SK-N-SH treated with all-trans-retinoic acid at 6 μM for 48 hours (cell line): Measurements from ENCODE around the gene DYNC1H1.
A peak's percentile ranks its signal among the peaks of the same experiment; 100 is the strongest.
"Not testable (repeated sequence)": the region's sequence is repeated elsewhere in the genome, so short reads cannot be mapped to it uniquely, and the experiment has no call there.

Experiments used
- ATAC-seq: fragments of 200-7000 bp; cut with Tn5 transposase; 3 replicates; pipeline ENCODE4 v1.9.1; 2020; ENCODE audit warnings: mild to moderate bottlenecking, moderate library complexity
- ARNTL ChIP-seq: fragments of 450-650 bp; formaldehyde crosslinking; IDR thresholded peaks from 2 replicates; pipeline ENCODE4 v1.5.0; 2020; ENCODE audit warnings: low read depth, mild to moderate bottlenecking, moderate library complexity, borderline replicate concordance
- BACH2 ChIP-seq: fragments of 250-450 bp; sonication (Bioruptor Pico); IDR thresholded peaks from 2 replicates; pipeline ENCODE4 v1.9.0; 2021; ENCODE audit warnings: mild to moderate bottlenecking, borderline replicate concordance
- ESRRG ChIP-seq: fragments of 250-450 bp; sonication (Bioruptor Pico); IDR thresholded peaks from 2 replicates; pipeline ENCODE4 v1.6.1; 2021; ENCODE audit warnings: mild to moderate bottlenecking
- GLIS3 ChIP-seq: fragments of 250-450 bp; sonication (Bioruptor Pico); IDR thresholded peaks from 2 replicates; pipeline ENCODE4 v1.5.0; 2020; ENCODE audit warnings: mild to moderate bottlenecking, moderate library complexity
- OSR1 ChIP-seq: fragments of 250-450 bp; sonication (Bioruptor Pico); IDR thresholded peaks from 2 replicates; pipeline ENCODE4 v1.8.0; 2022; ENCODE audit warnings: moderate library complexity, mild to moderate bottlenecking, inconsistent platforms
- POU6F1 ChIP-seq: fragments of 250-450 bp; sonication (Bioruptor Pico); IDR thresholded peaks from 2 replicates; pipeline ENCODE4 v1.8.0; 2021; ENCODE audit warnings: low read depth, mild to moderate bottlenecking, moderate library complexity, borderline replicate concordance
- RARB ChIP-seq: fragments of 250-450 bp; sonication (Bioruptor Pico); IDR thresholded peaks from 2 replicates; pipeline ENCODE4 v1.8.0; 2021; ENCODE audit warnings: mild to moderate bottlenecking, moderate library complexity
- SNAI2 ChIP-seq: fragments of 250-450 bp; sonication (Bioruptor Pico); IDR thresholded peaks from 2 replicates; pipeline ENCODE4 v1.5.0; 2020; ENCODE audit warnings: mild to moderate bottlenecking, moderate library complexity
- TCF4 ChIP-seq: fragments of 250-450 bp; sonication (Bioruptor Pico); IDR thresholded peaks from 2 replicates; pipeline ENCODE4 v1.8.0; 2021; ENCODE audit warnings: mild to moderate bottlenecking, moderate library complexity, borderline replicate concordance
- TOX ChIP-seq: fragments of 250-450 bp; sonication (Bioruptor Pico); IDR thresholded peaks from 2 replicates; pipeline ENCODE4 v1.8.0; 2021; ENCODE audit warnings: mild to moderate bottlenecking, moderate library complexity, borderline replicate concordance
- ZC3H10 ChIP-seq: fragments of 250-450 bp; sonication (Bioruptor Pico); IDR thresholded peaks from 2 replicates; pipeline ENCODE4 v1.5.1; 2021; ENCODE audit warnings: mild to moderate bottlenecking, moderate library complexity
- ZFP3 ChIP-seq: fragments of 250-450 bp; sonication (Bioruptor Pico); IDR thresholded peaks from 2 replicates; pipeline ENCODE4 v1.5.0; 2020; ENCODE audit warnings: mild to moderate bottlenecking, moderate library complexity
- ZNF565 ChIP-seq: fragments of 450-650 bp; formaldehyde crosslinking; conservative IDR thresholded peaks from 2 replicates; pipeline ENCODE4 v1.5.0; 2020; ENCODE audit warnings: low read depth, mild to moderate bottlenecking, moderate library complexity
- TF ChIP-seq, protein P1 (sequence below): fragments of 250-450 bp; sonication (Bioruptor Pico); IDR thresholded peaks from 2 replicates; pipeline ENCODE4 v1.5.0; 2020; ENCODE audit warnings: mild to moderate bottlenecking, moderate library complexity
- TF ChIP-seq, protein P2 (sequence below): fragments of 250-450 bp; sonication (Bioruptor Pico); IDR thresholded peaks from 2 replicates; pipeline ENCODE4 v1.5.1; 2021; ENCODE audit warnings: mild to moderate bottlenecking, moderate library complexity
- TF ChIP-seq, protein P3 (sequence below): fragments of 250-450 bp; sonication (Bioruptor Pico); IDR thresholded peaks from 2 replicates; pipeline ENCODE4 v1.8.0; 2020; ENCODE audit warnings: mild to moderate bottlenecking, moderate library complexity, borderline replicate concordance
- TF ChIP-seq, protein P4 (sequence below): fragments of 250-450 bp; sonication (Bioruptor Pico); IDR thresholded peaks from 2 replicates; pipeline ENCODE4 v1.5.1; 2020; ENCODE audit warnings: low read depth, mild to moderate bottlenecking, moderate library complexity

DYNC1H1 gene

GRCh38 chr14:101968186-101968585, 3.8 kb downstream of the DYNC1H1 start:
- no peak for TF ChIP-seq BACH2 (CRISPR knock-in tag)
- TF ChIP-seq RARB (CRISPR knock-in tag) = no peak
- TF ChIP-seq SNAI2 = no peak
- TF ChIP-seq ZNF565 (CRISPR knock-in tag) = no peak
- no peak for TF ChIP-seq ZFP3 (CRISPR knock-in tag)
- TF ChIP-seq, protein P1, sequence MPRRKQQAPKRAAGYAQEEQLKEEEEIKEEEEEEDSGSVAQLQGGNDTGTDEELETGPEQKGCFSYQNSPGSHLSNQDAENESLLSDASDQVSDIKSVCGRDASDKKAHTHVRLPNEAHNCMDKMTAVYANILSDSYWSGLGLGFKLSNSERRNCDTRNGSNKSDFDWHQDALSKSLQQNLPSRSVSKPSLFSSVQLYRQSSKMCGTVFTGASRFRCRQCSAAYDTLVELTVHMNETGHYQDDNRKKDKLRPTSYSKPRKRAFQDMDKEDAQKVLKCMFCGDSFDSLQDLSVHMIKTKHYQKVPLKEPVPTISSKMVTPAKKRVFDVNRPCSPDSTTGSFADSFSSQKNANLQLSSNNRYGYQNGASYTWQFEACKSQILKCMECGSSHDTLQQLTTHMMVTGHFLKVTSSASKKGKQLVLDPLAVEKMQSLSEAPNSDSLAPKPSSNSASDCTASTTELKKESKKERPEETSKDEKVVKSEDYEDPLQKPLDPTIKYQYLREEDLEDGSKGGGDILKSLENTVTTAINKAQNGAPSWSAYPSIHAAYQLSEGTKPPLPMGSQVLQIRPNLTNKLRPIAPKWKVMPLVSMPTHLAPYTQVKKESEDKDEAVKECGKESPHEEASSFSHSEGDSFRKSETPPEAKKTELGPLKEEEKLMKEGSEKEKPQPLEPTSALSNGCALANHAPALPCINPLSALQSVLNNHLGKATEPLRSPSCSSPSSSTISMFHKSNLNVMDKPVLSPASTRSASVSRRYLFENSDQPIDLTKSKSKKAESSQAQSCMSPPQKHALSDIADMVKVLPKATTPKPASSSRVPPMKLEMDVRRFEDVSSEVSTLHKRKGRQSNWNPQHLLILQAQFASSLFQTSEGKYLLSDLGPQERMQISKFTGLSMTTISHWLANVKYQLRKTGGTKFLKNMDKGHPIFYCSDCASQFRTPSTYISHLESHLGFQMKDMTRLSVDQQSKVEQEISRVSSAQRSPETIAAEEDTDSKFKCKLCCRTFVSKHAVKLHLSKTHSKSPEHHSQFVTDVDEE (CRISPR knock-in tag) = no peak
- TF ChIP-seq, all 23 proteins: peak for 0
- ATAC-seq = no peak

DNA sequence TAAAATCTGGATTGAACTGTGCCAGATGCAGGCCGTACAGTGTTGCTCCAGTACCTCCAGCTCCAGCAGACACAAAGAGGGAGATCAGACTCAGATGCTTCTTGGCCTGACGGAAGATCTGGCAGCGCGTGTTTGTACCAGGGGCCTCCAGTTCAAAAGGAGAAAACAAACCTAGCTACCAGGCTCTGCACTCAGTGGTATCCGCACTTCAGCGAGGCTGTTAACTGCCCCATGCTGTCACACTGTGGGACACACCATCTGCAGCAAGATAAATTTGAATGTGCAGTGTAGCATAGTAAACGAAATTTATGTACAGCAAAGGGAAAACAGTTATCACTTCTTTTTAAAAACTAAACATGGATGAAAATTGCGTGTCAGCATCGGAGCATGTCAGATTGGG, 5.1 kb downstream of the DYNC1H1 start:
- ATAC-seq = no peak
- TF ChIP-seq GLIS3 (no peak), ZC3H10 (CRISPR knock-in tag) (no peak), SNAI2 (no peak), TCF4 (CRISPR knock-in tag) (no peak), POU6F1 (CRISPR knock-in tag) (no peak), ARNTL (CRISPR knock-in tag) (no peak)
- TF ChIP-seq, protein P2, sequence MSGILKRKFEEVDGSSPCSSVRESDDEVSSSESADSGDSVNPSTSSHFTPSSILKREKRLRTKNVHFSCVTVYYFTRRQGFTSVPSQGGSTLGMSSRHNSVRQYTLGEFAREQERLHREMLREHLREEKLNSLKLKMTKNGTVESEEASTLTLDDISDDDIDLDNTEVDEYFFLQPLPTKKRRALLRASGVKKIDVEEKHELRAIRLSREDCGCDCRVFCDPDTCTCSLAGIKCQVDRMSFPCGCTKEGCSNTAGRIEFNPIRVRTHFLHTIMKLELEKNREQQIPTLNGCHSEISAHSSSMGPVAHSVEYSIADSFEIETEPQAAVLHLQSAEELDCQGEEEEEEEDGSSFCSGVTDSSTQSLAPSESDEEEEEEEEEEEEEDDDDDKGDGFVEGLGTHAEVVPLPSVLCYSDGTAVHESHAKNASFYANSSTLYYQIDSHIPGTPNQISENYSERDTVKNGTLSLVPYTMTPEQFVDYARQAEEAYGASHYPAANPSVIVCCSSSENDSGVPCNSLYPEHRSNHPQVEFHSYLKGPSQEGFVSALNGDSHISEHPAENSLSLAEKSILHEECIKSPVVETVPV (CRISPR knock-in tag) = no peak

DNA sequence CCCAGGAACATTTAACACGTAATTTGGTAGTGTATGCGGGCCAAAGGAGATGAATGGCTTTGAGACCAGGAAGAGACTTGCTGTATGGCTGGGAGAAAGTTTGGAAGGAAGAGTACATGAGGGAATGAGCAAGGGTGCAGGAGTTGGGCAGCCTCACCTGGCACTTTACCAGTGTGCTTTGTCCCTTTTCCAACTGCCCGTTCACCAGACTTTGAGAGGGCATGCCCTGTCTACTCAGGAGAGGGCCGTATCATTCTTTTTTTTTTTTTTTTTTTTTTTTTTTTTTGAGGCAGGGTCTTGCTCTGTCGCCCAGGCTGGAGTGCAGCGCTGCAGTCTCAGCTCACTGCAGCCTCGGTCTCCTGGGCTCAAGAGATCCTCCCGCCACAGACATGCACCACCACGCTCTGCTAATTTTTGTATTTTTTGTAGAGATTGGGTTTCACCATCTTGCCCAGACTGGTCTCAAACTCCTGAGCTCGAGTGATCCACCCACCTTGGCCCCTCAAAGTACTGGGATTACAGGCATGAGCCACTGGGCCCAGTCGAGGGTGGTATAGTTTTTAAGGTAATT, 6.5 kb downstream of the DYNC1H1 start:
- ATAC-seq = no peak

DNA sequence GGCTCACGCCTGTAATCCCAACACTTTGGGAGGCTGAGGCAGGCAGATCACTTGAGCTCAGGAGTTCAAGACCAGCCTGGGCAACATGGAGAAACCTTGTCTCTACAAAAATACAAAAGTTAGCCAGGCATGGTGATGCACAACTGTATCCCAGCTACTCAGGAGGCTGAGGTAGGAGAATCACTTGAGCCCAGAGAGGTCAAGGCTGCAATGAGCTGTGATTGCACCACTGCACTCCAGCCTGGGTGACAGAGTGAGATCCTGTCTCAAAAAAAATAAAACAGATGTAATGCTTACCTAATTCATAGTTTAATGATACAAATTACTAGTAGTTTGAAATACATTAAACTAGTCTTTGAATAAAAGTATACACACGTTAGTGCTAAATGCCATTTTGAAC, 7.1 kb downstream of the DYNC1H1 start:
- ATAC-seq = not testable (repeated sequence)

More for the DNA sequence above, 6.5 kb downstream of the DYNC1H1 start:
- TF ChIP-seq ESRRG (CRISPR knock-in tag) (no peak), TOX (CRISPR knock-in tag) (no peak)

- peak; percentile 100 for ATAC-seq
- no peak for TF ChIP-seq OSR1 (CRISPR knock-in tag)
- TF ChIP-seq, protein P3, sequence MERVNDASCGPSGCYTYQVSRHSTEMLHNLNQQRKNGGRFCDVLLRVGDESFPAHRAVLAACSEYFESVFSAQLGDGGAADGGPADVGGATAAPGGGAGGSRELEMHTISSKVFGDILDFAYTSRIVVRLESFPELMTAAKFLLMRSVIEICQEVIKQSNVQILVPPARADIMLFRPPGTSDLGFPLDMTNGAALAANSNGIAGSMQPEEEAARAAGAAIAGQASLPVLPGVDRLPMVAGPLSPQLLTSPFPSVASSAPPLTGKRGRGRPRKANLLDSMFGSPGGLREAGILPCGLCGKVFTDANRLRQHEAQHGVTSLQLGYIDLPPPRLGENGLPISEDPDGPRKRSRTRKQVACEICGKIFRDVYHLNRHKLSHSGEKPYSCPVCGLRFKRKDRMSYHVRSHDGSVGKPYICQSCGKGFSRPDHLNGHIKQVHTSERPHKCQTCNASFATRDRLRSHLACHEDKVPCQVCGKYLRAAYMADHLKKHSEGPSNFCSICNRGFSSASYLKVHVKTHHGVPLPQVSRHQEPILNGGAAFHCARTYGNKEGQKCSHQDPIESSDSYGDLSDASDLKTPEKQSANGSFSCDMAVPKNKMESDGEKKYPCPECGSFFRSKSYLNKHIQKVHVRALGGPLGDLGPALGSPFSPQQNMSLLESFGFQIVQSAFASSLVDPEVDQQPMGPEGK (CRISPR knock-in tag) = peak; percentile 61; the same call in 1 of the 2 replicates
- TF ChIP-seq ZFP3 (CRISPR knock-in tag) = no peak
- no peak for TF ChIP-seq GLIS3
- TF ChIP-seq SNAI2 = no peak
- TF ChIP-seq, protein P4, sequence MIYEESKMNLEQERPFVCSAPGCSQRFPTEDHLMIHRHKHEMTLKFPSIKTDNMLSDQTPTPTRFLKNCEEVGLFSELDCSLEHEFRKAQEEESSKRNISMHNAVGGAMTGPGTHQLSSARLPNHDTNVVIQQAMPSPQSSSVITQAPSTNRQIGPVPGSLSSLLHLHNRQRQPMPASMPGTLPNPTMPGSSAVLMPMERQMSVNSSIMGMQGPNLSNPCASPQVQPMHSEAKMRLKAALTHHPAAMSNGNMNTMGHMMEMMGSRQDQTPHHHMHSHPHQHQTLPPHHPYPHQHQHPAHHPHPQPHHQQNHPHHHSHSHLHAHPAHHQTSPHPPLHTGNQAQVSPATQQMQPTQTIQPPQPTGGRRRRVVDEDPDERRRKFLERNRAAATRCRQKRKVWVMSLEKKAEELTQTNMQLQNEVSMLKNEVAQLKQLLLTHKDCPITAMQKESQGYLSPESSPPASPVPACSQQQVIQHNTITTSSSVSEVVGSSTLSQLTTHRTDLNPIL (CRISPR knock-in tag) = peak; percentile 80
- no peak for TF ChIP-seq TCF4 (CRISPR knock-in tag)
Observed at GRCh38 chr14:101972126-101972866, 7.9 kb downstream of the DYNC1H1 start.
